Body of pancreas (tissue), 4 donors: ENCODE results near the gene ALPL. TPM values are rescaled to one million over a fixed set of nuclear protein-coding genes. Genes with fewer than 3 reads are reported as not detected.

Experiments used
- ATAC-seq: fragments of 150-250 bp; one replicate; pipeline ENCODE4 v1.9.1; 2016
- DNase-seq, 4 donors: peaks; one replicate each; pipeline ENCODE4 v3.0.0-alpha.2; 2019
- H3K27ac ChIP-seq, 4 donors: fragments of 200-600 bp; sonication (generic); 1 replicate in 3 of 4; 2 replicates in 1 of 4; pipeline versions ENCODE4 v1.5.1 to v1.6.1; 2016 to 2019; ENCODE audit warnings: mild to moderate bottlenecking in 1 of 4, mixed read lengths in 1 of 4, moderate library complexity in 1 of 4
- H3K27me3 ChIP-seq, 2 donors: fragments of 200-600 bp; sonication (generic); one replicate each; pipeline ENCODE4 v1.6.0; 2016; ENCODE audit warnings: mild to moderate bottlenecking in 1 of 2
- H3K36me3 ChIP-seq, 2 donors: fragments of 200-600 bp; sonication (generic); replicated peaks in 1 of 2; 2 replicates each; pipeline ENCODE4 v1.5.1; 2016; ENCODE audit warnings: low read depth in 2 of 2; ENCODE audit not compliant: insufficient read depth in 1 of 2
- H3K4me1 ChIP-seq: fragments of 200-600 bp; sonication (generic); one replicate; pipeline ENCODE4 v1.6.0; 2016
- H3K4me3 ChIP-seq, 2 donors: fragments of 200-600 bp; sonication (generic); 1 replicate in 1 of 2; 2 replicates in 1 of 2; pipeline ENCODE4 v1.5.1; 2016 to 2019
- H3K9me3 ChIP-seq, 3 donors: fragments of 200-600 bp; sonication (generic); 1 replicate in 2 of 3; 2 replicates in 1 of 3; pipeline ENCODE4 v1.5.1; 2016
- CTCF ChIP-seq, 7 experiments: fragments of 450-650 bp in 4 of 7; fragments of 200-600 bp in 3 of 7; sonication (generic) in 3 of 7; IDR thresholded peaks; one replicate each; pipeline ENCODE4 v1.5.1; 2016 to 2019; ENCODE audit warnings: antibody characterized with exemption in 7 of 7
- POLR2A ChIP-seq, 3 donors: fragments of 450-650 bp; IDR thresholded peaks; one replicate each; pipeline ENCODE4 v1.6.1; 2016; ENCODE audit warnings: antibody characterized with exemption in 3 of 3, mild to moderate bottlenecking in 2 of 3
- WGBS, 2 donors: methylation state at CpG; one replicate each; pipeline ENCODE4 v1.1.5; 2017; 5-methylcytosine and 5-hydroxymethylcytosine counted together
- intact Hi-C: fragments of 100-400 bp; cut with DNase I; formaldehyde crosslinking; loops from one replicate; pipeline ENCODE4 v1.15.1; 2023
- total RNA-seq, 2 donors: library from RNA; depleted of rRNA; stranded (reverse); fragments of >200 nt; gene quantifications; one replicate each; pipeline ENCODE4 v1.1.0, GENCODE V29; 2016

Gene ALPL
- total RNA-seq, 2 donors from 2014 or later = 3.4 to 10.9 TPM

DNA sequence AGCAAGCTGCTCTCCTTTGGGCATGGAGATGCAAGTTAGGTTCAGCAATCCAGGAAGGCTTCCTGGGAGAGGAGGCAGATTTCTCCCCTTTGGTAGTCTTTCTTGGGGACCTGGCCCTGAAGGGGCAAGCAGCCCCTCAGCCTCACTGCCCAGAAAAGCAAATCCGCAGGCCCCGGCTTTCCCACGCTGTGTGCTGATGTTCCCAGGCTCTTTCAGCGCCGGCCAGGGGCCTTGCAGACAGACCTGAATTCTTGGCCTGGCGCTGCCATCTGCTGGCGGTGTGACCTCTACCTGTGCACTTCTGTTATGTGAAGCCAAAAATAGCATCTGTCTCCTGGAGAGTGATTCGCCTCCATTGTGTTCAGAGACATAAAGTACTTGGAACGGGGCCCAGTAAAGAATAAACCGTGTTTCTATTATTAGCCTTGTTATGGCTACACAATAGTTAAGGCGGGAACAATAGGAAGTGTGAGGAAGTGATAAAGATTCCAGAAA, 64.8 kb downstream of the ALPL start:
- H3K4me3 ChIP-seq = no peak overlapping the region
- no peaks in the 10 kb centered on the region for H3K9me3 ChIP-seq
- TF ChIP-seq CTCF (IDR thresholded peaks at IDR 0.05) (peak; percentile 39 to 74 (median 60)), POLR2A (IDR thresholded peaks at IDR 0.05) (no peak)
- no peaks in the 10 kb centered on the region for H3K27me3 ChIP-seq
- ATAC-seq = peak; percentile 76
- peaks cover 4% of the 10 kb centered on the region for H3K4me1 ChIP-seq
- peak overlapping the region in 1 of 4 donors; percentile 40 for H3K27ac ChIP-seq
- peak; percentile 73 to 84 (median 82) for DNase-seq
- H3K36me3 ChIP-seq = no peaks in the 10 kb centered on the region
- 5% methylated on average over 6 to 11 of the region's 11 CpGs for WGBS, 2 donors
- intact Hi-C loops = no loop called here

- ATAC-seq (peak; percentile 47), DNase-seq (no peak)
- peaks cover 4% of the 10 kb centered on the region for H3K4me1 ChIP-seq
- no peaks in the 10 kb centered on the region for H3K9me3 ChIP-seq
- TF ChIP-seq POLR2A (IDR thresholded peaks at IDR 0.05) (no peak), CTCF (IDR thresholded peaks at IDR 0.05) (no peak)
- WGBS, 2 donors = 46 to 69% methylated on average over 7 to 29 of the region's 31 CpGs
- no peak overlapping the region for H3K4me3 ChIP-seq
- H3K36me3 ChIP-seq = no peaks in the 10 kb centered on the region
- intact Hi-C loops = loop anchor here (5.0 kb wide), 1 partner anchor 62 kb away; no protein-coding TSS in a partner anchor
- peak overlapping the region in 2 of 4 donors; percentile 14 to 29 for H3K27ac ChIP-seq
- no peaks in the 10 kb centered on the region for H3K27me3 ChIP-seq
Observed at GRCh38 chr1:21574466-21575151, 65.4 kb downstream of the ALPL start.

DNA sequence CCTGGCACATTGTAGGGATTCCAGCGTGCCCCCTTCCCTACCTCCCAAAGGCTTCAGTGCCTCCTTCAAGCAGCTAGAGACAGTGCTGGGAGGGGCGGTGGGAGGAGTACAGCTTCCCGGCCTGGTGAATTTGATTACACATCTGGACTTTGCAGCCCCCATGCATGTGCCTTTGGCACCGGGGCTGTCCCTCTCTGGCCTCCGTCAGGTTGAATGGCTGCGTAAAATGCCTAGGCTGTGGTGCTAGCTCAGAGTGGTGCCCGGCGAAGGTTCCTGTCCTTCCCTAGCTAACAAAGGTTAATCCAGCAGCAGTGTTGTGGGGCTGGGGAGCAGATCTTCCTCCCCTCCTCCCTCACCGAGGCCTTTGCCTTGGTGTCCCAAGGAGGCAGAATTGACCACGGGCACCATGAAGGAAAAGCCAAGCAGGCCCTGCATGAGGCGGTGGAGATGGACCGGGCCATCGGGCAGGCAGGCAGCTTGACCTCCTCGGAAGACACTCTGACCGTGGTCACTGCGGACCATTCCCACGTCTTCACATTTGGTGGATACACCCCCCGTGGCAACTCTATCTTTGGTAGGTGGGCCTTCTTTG, 66.2 kb downstream of the ALPL start:
- no peak for TF ChIP-seq CTCF (IDR thresholded peaks at IDR 0.05)
- no peak for TF ChIP-seq POLR2A (IDR thresholded peaks at IDR 0.05)
- H3K27ac ChIP-seq = peak overlapping the region in 1 of 4 donors; percentile 29
- no peaks in the 10 kb centered on the region for H3K36me3 ChIP-seq
- DNase-seq (no peak), ATAC-seq (no peak)
- intact Hi-C loops = loop anchor here (5.0 kb wide), 1 partner anchor 63 kb away; no protein-coding TSS in a partner anchor
- H3K4me1 ChIP-seq = peaks cover 4% of the 10 kb centered on the region
- H3K27me3 ChIP-seq = no peaks in the 10 kb centered on the region
- H3K9me3 ChIP-seq = no peaks in the 10 kb centered on the region
- WGBS, 2 donors = 85 to 94% methylated on average over 15 to 18 of the region's 18 CpGs
- H3K4me3 ChIP-seq = no peak overlapping the region

GRCh38 chr1:21576031-21576797, 67.0 kb downstream of the ALPL start:
- no peaks in the 10 kb centered on the region for H3K9me3 ChIP-seq
- no peak overlapping the region for H3K27ac ChIP-seq
- TF ChIP-seq POLR2A (IDR thresholded peaks at IDR 0.05) = no peak
- no peaks in the 10 kb centered on the region for H3K36me3 ChIP-seq
- H3K4me1 ChIP-seq = peaks cover 4% of the 10 kb centered on the region
- intact Hi-C loops = loop anchor here (5.0 kb wide), 1 partner anchor 64 kb away; no protein-coding TSS in a partner anchor
- ATAC-seq = no peak
- WGBS, 2 donors = 79 to 90% methylated on average over 6 to 7 of the region's 7 CpGs
- no peaks in the 10 kb centered on the region for H3K27me3 ChIP-seq
- no peak for DNase-seq
- no peak overlapping the region for H3K4me3 ChIP-seq

DNA sequence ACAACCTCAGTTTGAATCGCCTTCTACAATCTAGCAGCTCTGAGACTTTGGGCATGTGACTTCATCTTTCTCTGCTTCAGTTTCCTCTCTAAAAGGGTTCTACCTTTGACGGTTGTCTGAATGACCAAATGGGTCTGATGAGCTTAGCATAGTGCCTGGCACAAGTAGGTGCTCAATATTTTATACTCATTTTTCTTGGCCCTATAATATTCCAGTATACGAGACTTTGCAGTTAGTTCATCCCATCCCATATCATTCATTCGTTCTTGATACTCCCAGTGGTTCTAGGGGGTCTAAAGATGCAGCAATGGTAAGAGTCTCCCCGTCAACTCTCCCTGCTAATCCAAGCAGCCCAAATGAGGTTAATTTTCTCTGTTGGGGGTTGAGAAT, 67.6 kb downstream of the ALPL start:
- 79 to 84% methylated on average over 4 to 5 of the region's 5 CpGs for WGBS, 2 donors
- Histone ChIP-seq H3K4me1 (peaks cover 4% of the 10 kb centered on the region), H3K9me3 (no peaks in the 10 kb centered on the region), H3K4me3 (no peak overlapping the region), H3K27ac (no peak overlapping the region), H3K27me3 (no peaks in the 10 kb centered on the region), H3K36me3 (no peaks in the 10 kb centered on the region)
- intact Hi-C loops = loop anchor here (5.0 kb wide), 1 partner anchor 64 kb away; no protein-coding TSS in a partner anchor
- ATAC-seq (no peak), DNase-seq (no peak)
- TF ChIP-seq CTCF (IDR thresholded peaks at IDR 0.05) = no peak
- no peak for TF ChIP-seq POLR2A (IDR thresholded peaks at IDR 0.05)
